ENCODE data around the gene RBFOX1.

The RBFOX1 gene

DNA sequence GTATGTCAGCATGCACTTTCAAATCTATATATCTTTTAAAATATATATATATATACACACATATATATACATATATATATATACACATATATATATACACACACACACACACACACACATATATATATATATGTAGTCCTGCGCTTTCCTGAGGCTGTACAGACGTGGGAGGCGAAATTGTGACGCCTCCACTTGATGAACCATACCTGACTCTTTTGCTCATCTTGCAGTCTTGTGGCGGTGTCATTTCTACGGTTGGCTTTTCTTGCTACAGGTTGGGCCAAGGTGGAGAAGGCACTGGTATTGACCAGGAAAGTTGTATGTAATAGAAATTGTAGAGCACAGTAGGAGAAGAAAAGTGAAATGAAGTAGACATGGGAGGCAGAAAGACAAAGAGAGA is 88.2 kb downstream of the RBFOX1 start:
- DNase-seq (ENCODE audit: low spot score): no peak

- DNase-seq (ENCODE audit: low spot score): no peak
These were observed 88.9 kb downstream of the RBFOX1 start for GRCh38 chr16:7421578-7421977.

DNA sequence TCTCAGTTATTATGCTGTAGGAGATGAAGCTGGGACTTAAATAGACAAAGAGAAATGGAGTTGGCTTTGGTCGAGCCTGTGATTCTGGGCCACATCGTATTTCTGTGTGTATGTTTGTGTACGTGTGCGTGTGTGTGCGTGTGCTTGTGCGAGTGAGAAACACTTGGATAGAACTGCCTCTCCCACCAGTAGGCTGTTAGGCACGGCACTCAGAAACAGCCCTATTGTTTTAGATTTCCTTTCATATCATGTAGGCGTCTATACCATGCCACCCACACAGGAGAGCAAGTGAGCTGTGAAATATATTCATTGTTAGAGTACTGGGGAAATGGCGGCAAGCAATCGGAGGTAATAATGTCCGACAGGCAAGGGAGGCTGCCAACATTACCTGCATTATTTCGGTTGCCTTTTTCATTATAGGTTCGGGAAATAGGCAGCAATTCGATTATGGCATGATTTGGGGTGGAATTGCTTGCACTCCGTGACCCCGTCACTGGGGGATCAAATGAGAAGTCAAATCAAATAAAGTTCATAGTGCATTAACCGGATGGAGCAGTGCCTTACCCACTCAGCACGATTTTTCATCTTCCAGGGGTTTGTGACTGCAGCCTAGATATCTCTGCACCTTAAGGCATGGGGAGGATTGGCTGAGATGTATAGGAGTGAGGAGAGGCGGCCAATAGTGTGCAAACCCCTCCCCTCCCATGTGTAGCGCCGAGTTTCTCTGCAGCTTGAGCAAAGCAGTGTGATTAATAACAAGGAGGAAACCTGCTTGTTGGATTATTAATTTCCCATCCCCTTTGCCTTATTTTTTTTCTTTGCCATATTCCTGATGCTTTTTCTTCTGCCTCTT is 89.6 kb downstream of the RBFOX1 start:
- DNase-seq (ENCODE audit: low spot score): no peak

GRCh38 chr16:7423434-7424044 is 90.9 kb downstream of the RBFOX1 start:
- no peak for DNase-seq (ENCODE audit: low spot score)

- no peak for DNase-seq (ENCODE audit: low spot score)
These were observed 93.5 kb downstream of the RBFOX1 start for GRCh38 chr16:7426161-7426560.

DNA sequence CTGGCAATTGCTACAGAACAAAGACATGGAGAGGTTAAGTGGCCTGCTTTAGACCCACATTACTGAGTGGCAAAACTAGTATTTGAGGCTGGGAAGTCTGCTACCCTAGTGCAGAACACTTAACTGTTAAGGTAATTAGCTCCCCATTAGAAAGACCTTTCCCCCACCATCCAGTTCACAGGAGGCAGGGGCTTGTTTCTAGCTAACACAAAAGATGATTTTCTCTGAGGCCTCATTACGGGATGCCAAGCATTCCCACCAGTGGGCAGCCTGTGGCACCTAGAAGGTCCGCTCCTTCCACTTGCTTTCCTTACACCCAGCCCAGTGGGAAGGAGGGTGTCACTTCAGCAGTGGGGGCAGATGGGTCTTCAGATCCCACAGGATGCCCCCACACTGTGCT is 99.1 kb downstream of the RBFOX1 start:
- DNase-seq (ENCODE audit: low spot score): no peak

DNA sequence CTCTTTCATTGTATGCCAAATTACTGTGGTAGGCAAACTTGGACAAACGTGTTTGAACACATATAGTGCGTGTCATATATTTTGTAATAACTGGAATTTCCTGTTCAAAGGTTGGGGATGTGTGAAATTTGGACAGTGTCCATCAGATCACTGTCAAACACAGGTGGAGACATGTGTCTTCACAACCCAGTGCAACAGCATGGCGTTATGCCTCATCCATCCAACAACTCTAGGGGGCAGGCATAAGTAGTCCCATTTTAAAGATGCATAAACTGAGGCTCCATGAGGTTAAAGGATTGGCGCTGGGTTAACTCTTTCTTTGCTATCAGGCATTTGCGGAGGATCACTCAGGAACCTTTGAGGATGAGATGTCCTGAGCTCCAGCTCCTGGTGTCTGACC is 103.7 kb downstream of the RBFOX1 start:
- DNase-seq (ENCODE audit: low spot score): no peak

DNA sequence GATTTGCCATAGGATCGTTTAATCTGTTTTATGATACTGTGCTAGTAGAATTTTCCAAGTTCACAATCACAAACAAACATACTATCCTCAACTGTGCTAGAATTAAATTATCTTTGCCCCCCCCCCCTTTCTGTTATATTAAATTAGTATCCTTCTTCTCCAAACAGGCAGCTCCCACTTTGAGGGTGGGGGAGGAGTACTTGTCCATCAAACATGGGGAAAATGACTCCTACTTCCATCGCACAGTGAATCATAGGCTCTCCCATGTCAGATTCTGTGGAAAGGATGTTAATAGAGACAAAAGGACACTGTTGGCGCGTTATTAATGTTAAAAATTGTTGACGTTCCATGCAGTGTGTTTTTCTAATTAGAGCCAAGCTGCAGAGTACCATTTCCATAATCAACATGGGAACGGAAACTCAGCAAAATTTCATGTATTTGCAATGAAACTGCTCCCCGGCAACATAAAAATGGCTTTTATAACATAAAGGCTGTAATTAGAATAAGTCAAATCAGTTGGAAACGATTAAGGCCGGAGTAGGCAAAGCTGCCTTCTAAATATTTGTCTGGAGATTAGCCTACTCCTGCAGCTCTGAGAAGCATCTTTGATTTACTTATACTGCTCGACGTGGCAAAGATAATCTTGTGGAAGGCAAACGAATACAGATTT is 104.6 kb downstream of the RBFOX1 start:
- no peak for DNase-seq (ENCODE audit: low spot score)

DNA sequence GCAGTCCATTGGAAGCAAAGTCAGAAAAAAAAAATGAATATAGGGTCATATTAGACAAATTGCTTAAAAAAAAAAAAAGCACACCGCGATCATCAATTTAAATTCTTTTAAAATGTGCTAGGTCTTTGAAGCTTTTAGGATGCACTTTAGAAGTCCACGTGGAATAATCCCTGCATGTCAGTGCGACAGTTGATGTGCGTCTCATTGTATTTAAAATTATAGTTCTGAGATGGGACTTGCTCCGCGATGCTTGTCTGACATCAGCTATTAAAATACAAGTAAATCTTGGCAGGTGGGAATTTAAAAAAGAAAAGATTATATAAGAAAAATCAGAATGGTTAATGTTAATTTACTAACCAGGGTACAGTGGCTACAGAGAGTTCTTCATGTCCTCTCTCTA is 105.2 kb downstream of the RBFOX1 start:
- DNase-seq (ENCODE audit: low spot score): no peak

- DNase-seq (ENCODE audit: low spot score): no peak
These were observed 106.0 kb downstream of the RBFOX1 start for GRCh38 chr16:7438601-7439000.

GRCh38 chr16:7439518-7439917 is 106.9 kb downstream of the RBFOX1 start:
- no peak for DNase-seq (ENCODE audit: low spot score)

- no peak for DNase-seq (ENCODE audit: low spot score)
These were observed 108.3 kb downstream of the RBFOX1 start for GRCh38 chr16:7440886-7441400.

- no peak for DNase-seq (ENCODE audit: low spot score)
These were observed 109.4 kb downstream of the RBFOX1 start for GRCh38 chr16:7442050-7442449.

- no peak for DNase-seq (ENCODE audit: low spot score)
These were observed 110.5 kb downstream of the RBFOX1 start for GRCh38 chr16:7443142-7443541.

DNA sequence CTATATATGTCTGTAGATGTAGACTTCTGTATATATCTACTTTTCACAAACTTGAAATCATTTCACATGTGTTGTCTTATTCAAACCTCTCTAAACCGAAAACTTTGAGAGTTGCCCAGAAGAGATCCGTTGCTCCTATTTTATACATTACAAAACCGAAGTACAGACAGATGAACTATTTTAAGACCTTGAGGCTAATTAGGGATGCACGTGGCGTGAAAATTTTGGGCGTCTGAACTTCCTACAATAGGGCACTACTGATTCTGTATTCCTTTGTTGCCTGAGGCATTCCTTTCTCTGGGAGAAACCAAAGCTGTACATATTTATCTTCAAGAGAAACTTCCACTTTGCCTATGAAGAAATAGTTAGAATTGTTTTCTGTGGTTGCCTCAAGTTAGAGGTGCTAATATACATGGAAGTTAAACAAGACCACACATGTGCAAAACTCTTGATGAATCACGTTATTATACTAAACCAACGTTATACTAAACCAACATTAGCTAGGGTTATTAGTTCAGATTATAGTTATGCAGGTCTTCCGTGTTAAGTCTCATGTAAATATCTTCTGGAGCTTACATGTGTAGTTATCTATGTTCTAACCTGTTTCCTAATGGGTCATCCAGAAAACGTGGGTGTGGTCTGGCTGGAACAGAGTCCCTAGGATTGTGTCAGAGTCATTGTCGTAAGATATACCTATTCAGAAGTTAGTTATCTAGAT is 111.2 kb downstream of the RBFOX1 start:
- no peak for DNase-seq (ENCODE audit: low spot score)

DNA sequence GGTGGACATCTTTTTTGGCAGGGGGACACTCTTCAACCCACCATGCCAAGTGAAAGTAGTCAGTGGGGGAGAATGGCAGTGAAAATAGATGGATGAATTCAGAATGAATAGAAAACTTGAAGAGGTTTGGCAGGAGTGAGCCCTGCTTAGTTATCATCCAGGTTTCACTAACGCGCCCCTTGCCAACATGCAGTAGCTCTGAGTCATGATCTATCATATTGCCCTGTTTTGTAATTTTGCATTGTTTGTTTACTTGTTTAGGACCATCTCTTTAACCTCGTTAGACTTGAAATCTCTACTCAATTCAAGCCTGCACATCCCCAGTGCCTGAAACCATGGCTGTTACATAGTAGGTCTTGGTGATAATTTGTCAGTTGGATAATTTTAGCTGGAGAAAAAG is 116.7 kb downstream of the RBFOX1 start:
- DNase-seq (ENCODE audit: low spot score): no peak

DNA sequence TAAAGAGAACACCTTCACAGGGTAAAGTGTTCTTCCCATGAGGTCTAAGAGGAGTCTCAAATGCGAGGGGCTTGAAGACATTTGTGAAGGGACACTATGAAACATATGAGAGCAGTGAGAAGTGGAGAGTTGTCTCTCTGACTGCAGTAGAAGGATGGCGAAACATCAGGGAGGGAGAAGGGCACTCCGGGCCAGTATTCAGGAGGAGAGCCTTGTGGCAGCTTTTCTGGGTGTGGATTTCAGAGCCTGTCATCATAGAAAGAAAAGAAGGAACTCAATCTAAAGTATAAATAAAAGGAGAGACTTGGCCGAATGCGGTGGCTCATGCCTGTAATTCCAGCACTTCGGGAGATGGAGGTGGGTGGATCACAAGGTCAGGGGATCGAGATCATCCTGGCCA is 117.2 kb downstream of the RBFOX1 start:
- DNase-seq (ENCODE audit: low spot score): no peak

GRCh38 chr16:7450440-7450839 is 117.8 kb downstream of the RBFOX1 start:
- no peak for DNase-seq (ENCODE audit: low spot score)

GRCh38 chr16:7452090-7452489 is 119.4 kb downstream of the RBFOX1 start:
- no peak for DNase-seq (ENCODE audit: low spot score)

- no peak for DNase-seq (ENCODE audit: low spot score)
These were observed 123.6 kb downstream of the RBFOX1 start for GRCh38 chr16:7456211-7456610.

DNA sequence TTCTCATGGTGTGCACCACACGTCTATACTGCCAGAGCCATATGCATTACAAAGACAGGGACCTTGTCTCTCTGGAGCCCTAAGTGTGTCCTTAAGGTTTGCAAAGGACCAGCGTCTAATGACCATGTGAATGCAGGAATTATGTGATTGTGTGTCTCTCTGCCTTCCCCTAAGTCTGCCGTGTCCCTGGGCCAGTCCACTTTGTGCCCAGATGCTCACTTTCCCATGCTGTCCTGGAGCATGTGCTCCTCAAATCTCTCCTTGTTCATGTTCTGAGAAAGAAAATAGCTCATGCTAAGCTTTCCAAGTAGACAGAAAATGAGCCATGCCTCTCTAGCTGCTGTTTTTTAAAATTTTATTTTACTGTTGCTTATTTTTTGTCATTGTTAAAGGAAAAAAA is 125.5 kb downstream of the RBFOX1 start:
- no peak for DNase-seq (ENCODE audit: low spot score)

DNA sequence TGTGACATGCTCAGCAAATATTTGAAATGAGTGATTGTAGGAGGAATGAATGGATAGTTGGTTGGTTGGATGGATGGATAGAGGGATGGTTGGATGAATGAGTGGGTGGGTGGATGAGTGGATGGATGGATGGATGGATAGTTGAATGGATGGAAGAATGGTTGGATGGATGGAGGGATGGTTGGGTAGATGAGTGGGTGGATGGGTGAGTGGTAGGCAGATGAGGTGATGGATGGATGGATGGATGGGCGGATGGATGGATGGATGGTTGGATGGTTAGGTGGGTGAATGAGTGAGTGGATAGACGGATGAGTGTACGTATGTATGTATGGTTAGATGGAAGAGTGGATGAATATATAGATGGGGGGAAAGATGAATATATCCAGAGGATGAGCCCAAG is 137.7 kb downstream of the RBFOX1 start:
- no peak for DNase-seq (ENCODE audit: low spot score)

Measured in iPS-NIHi11 (cell line).